ENCODE measurements around the gene CASS4. TPM values are rescaled to one million over a fixed set of nuclear protein-coding genes. Genes with fewer than 3 reads are reported as not detected.
A peak's percentile ranks its signal among the peaks of the same experiment; 100 is the strongest.

Gene CASS4
- total and polyA plus RNA-seq, 9 of the 15 experiments (the other 6 are each of a cell fraction or from before 2014, with no cell fraction given) = 8.1 to 53.8 (median 26.7) TPM

GRCh38 chr20:56392132-56392880 is 19.8 kb upstream of the CASS4 start, which contains the start of the genes AURKA and CSTF1 (continued):
- peak; percentile 64; the same call in 1 of the 2 replicates for TF ChIP-seq ZNF175 (CRISPR knock-in tag; IDR thresholded peaks at IDR 0.05; ENCODE audit: low read depth)
- peak; percentile 78 for TF ChIP-seq TAF9B (IDR thresholded peaks at IDR 0.05; ENCODE audit: partially characterized antibody)
- TF ChIP-seq NRF1 (conservative IDR thresholded peaks at IDR 0.05 in 1 of 2, IDR thresholded peaks at IDR 0.05 in 1 of 2) = peak; percentile 98
- peak; percentile 88 for TF ChIP-seq FOS (IDR thresholded peaks at IDR 0.05; ENCODE audit: extremely low read depth, insufficient read length)
- peak; percentile 58 for TF ChIP-seq CBFA2T3 (IDR thresholded peaks at IDR 0.05)
- TF ChIP-seq TRIM24 (IDR thresholded peaks at IDR 0.05) = peak in 1 of 2 experiments; percentile 63; a peak in 1 of 4 replicates
- peak; percentile 88 for TF ChIP-seq ASH1L (IDR thresholded peaks at IDR 0.05; ENCODE audit: borderline replicate concordance, low read depth, partially characterized antibody)
- TF ChIP-seq, protein P1, sequence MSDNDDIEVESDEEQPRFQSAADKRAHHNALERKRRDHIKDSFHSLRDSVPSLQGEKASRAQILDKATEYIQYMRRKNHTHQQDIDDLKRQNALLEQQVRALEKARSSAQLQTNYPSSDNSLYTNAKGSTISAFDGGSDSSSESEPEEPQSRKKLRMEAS (CRISPR knock-in tag; IDR thresholded peaks at IDR 0.05) = peak; percentile 89
- TF ChIP-seq SP1 (CRISPR knock-in tag; IDR thresholded peaks at IDR 0.05) = peak; percentile 92
- TF ChIP-seq POU5F1 (IDR thresholded peaks at IDR 0.05; ENCODE audit: borderline replicate concordance, low read depth, low read length, partially characterized antibody) = peak; percentile 47
- TF ChIP-seq CTCFL (IDR thresholded peaks at IDR 0.05; ENCODE audit: borderline replicate concordance, insufficient read depth, low read depth, low read length, poor library complexity, severe bottlenecking) = no peak
- peak; percentile 94 for TF ChIP-seq MXI1 (IDR thresholded peaks at IDR 0.05; ENCODE audit: low read depth, low read length)
- peak; percentile 97 for TF ChIP-seq BHLHE40 (IDR thresholded peaks at IDR 0.05; ENCODE audit: low read length)
- TF ChIP-seq HDAC1 (IDR thresholded peaks at IDR 0.05) = peak in 1 of 2 experiments; percentile 70; a peak in 2 of 4 replicates
- TF ChIP-seq, protein P2, sequence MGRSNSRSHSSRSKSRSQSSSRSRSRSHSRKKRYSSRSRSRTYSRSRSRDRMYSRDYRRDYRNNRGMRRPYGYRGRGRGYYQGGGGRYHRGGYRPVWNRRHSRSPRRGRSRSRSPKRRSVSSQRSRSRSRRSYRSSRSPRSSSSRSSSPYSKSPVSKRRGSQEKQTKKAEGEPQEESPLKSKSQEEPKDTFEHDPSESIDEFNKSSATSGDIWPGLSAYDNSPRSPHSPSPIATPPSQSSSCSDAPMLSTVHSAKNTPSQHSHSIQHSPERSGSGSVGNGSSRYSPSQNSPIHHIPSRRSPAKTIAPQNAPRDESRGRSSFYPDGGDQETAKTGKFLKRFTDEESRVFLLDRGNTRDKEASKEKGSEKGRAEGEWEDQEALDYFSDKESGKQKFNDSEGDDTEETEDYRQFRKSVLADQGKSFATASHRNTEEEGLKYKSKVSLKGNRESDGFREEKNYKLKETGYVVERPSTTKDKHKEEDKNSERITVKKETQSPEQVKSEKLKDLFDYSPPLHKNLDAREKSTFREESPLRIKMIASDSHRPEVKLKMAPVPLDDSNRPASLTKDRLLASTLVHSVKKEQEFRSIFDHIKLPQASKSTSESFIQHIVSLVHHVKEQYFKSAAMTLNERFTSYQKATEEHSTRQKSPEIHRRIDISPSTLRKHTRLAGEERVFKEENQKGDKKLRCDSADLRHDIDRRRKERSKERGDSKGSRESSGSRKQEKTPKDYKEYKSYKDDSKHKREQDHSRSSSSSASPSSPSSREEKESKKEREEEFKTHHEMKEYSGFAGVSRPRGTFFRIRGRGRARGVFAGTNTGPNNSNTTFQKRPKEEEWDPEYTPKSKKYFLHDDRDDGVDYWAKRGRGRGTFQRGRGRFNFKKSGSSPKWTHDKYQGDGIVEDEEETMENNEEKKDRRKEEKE (IDR thresholded peaks at IDR 0.05; ENCODE audit: borderline replicate concordance in 1 of 2, control insufficient read depth in 1 of 2, low read depth in 2 of 2, low read length in 1 of 2) = peak in 1 of 2 experiments; percentile 77; a peak in 1 of 4 replicates
- TF ChIP-seq CHD2 (IDR thresholded peaks at IDR 0.05; ENCODE audit: low read depth, low read length) = peak; percentile 19; the same call in 1 of the 2 replicates
- TF ChIP-seq HDAC6 (IDR thresholded peaks at IDR 0.05; ENCODE audit: low read depth, low read length) = no peak
- TF ChIP-seq ZNF408 (CRISPR knock-in tag; IDR thresholded peaks at IDR 0.05; ENCODE audit: low read depth) = no peak
- TF ChIP-seq NFYB (IDR thresholded peaks at IDR 0.05; ENCODE audit: extremely low read depth, insufficient read length) = peak; percentile 90
- TF ChIP-seq MBD2 (IDR thresholded peaks at IDR 0.05; ENCODE audit: borderline replicate concordance, low read depth) = peak; percentile 89
- peak; percentile 68 for TF ChIP-seq ZNF24 (IDR thresholded peaks at IDR 0.05)
- TF ChIP-seq MTA3 (IDR thresholded peaks at IDR 0.05; ENCODE audit: borderline replicate concordance) = peak; percentile 90; the same call in 1 of the 2 replicates
- TF ChIP-seq POLR2G (IDR thresholded peaks at IDR 0.05; ENCODE audit: low read depth, low read length) = peak; percentile 89
